ENCODE measurements around the gene BRPF1. TPM values are rescaled to one million over a fixed set of nuclear protein-coding genes. Genes with fewer than 3 reads are reported as not detected.

Gene BRPF1
- polyA plus RNA-seq, 1 donor = 17.6 TPM

DNA sequence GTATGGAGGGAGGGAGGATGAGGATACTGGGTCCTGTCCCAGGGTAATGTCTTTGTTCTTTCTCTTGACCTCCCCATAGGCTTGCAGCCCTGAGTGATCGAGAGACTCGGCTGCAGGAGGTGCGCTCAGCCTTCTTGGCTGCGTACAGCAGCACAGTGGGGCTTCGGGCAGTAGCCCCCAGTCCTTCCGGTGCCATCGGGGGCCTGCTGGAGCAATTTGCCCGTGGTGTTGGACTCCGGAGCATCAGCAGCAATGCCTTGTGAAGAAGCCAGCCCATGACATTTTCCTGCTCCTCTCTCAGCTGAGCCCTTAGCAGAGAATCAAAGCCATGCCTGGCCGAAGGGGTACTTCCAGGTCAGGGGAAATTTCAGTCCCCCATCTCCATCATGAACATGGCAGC lies 29.8 kb upstream of the BRPF1 start:
- Histone ChIP-seq H3K4me1 (ENCODE audit: control insufficient read depth, insufficient read depth, low read length) (peaks cover 10% of the 10 kb centered on the region), H3K27ac (ENCODE audit: low read length) (no peak overlapping the region), H3K36me3 (ENCODE audit: control insufficient read depth, insufficient read depth, low read length) (peaks cover 47% of the 10 kb centered on the region), H3K4me3 (ENCODE audit: low read length) (no peak overlapping the region), H3K9me3 (ENCODE audit: control insufficient read depth, low read depth, low read length) (no peaks in the 10 kb centered on the region), H3K27me3 (ENCODE audit: control insufficient read depth, insufficient read depth, low read length) (peaks cover 19% of the 10 kb centered on the region)
- no CpG with 5 or more reads among the region's 10 CpGs for WGBS (ENCODE audit: insufficient coverage, low lambda C conversion rate)
- no peak for DNase-seq

- WGBS (ENCODE audit: insufficient coverage, low lambda C conversion rate) = 40% methylated on average over 1 of the region's 4 CpGs
- peaks cover 21% of the 10 kb centered on the region for H3K27me3 ChIP-seq (ENCODE audit: control insufficient read depth, insufficient read depth, low read length)
- no peak overlapping the region for H3K4me3 ChIP-seq (ENCODE audit: low read length)
- no peak for DNase-seq
- H3K4me1 ChIP-seq (ENCODE audit: control insufficient read depth, insufficient read depth, low read length) = peaks cover 10% of the 10 kb centered on the region
- no peaks in the 10 kb centered on the region for H3K9me3 ChIP-seq (ENCODE audit: control insufficient read depth, low read depth, low read length)
- H3K27ac ChIP-seq (ENCODE audit: low read length) = no peak overlapping the region
- H3K36me3 ChIP-seq (ENCODE audit: control insufficient read depth, insufficient read depth, low read length) = peaks cover 32% of the 10 kb centered on the region
Observed at GRCh38 chr3:9703240-9703639, 28.3 kb upstream of the BRPF1 start.

DNA sequence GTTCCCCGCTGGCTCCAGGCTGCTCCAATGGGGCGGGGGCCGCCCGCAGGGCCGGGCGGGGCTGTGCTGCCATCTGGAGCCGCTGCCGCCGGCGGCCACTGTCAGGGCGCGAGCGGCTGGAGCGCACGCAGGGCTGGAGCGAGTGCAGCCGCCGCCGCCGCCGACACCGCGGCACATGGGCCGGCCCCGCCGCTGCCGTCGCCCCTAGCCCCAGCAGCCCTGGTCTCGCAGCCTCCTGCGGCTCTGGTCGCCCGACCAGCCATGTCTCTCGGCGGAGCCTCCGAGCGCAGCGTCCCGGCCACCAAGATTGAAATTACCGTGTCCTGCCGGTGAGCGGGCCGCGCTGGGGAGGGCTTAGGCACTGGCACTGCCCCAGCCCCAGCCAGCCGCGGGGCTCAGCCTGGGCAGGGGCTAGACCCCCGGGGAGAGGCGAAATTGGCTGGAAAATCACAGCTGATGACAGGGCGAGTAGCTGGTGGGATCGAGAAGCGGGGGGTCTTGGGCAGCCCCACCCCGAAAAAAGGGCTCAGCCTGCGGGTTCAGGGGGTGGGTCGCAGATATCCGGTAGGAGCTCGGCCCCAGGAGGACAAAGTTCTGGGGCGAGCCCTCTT lies 27.7 kb upstream of the BRPF1 start, which contains the start of gene CPNE9:
Gene CPNE9 (plus strand): TSS at position 98 of the 611 bp plus-strand sequence. CDS start 164 bp downstream, at position 262.
- Histone ChIP-seq H3K4me1 (ENCODE audit: control insufficient read depth, insufficient read depth, low read length) (peaks cover 10% of the 10 kb centered on the region), H3K27ac (ENCODE audit: low read length) (no peak within 1 kb of the TSS), H3K9me3 (ENCODE audit: control insufficient read depth, low read depth, low read length) (no peaks in the 10 kb centered on the region), H3K4me3 (ENCODE audit: low read length) (peak within 1 kb of the TSS; percentile 28), H3K27me3 (ENCODE audit: control insufficient read depth, insufficient read depth, low read length) (peaks cover 21% of the 10 kb centered on the region), H3K36me3 (ENCODE audit: control insufficient read depth, insufficient read depth, low read length) (peaks cover 27% of the 10 kb centered on the region)
- DNase-seq = no peak
- no CpG with 5 or more reads among the region's 56 CpGs for WGBS (ENCODE audit: insufficient coverage, low lambda C conversion rate)

GRCh38 chr3:9704347-9705322 lies 26.9 kb upstream of the BRPF1 start:
- no CpG with 5 or more reads among the region's 62 CpGs for WGBS (ENCODE audit: insufficient coverage, low lambda C conversion rate)
- H3K27me3 ChIP-seq (ENCODE audit: control insufficient read depth, insufficient read depth, low read length) = peaks cover 21% of the 10 kb centered on the region
- peaks cover 21% of the 10 kb centered on the region for H3K36me3 ChIP-seq (ENCODE audit: control insufficient read depth, insufficient read depth, low read length)
- H3K4me1 ChIP-seq (ENCODE audit: control insufficient read depth, insufficient read depth, low read length) = peaks cover 10% of the 10 kb centered on the region
- no peaks in the 10 kb centered on the region for H3K9me3 ChIP-seq (ENCODE audit: control insufficient read depth, low read depth, low read length)
- no peak overlapping the region for H3K27ac ChIP-seq (ENCODE audit: low read length)
- DNase-seq = peak in 1 of 2 donors; percentile 46
- H3K4me3 ChIP-seq (ENCODE audit: low read length) = peak overlapping the region; percentile 28

- no peaks in the 10 kb centered on the region for H3K36me3 ChIP-seq (ENCODE audit: control insufficient read depth, insufficient read depth, low read length)
- no peak overlapping the region for H3K27ac ChIP-seq (ENCODE audit: low read length)
- no peaks in the 10 kb centered on the region for H3K9me3 ChIP-seq (ENCODE audit: control insufficient read depth, low read depth, low read length)
- H3K4me1 ChIP-seq (ENCODE audit: control insufficient read depth, insufficient read depth, low read length) = peaks cover 3% of the 10 kb centered on the region
- DNase-seq = no peak
- peaks cover 9% of the 10 kb centered on the region for H3K27me3 ChIP-seq (ENCODE audit: control insufficient read depth, insufficient read depth, low read length)
- WGBS (ENCODE audit: insufficient coverage, low lambda C conversion rate) = 100% methylated on average over 1 of the region's 3 CpGs
- H3K4me3 ChIP-seq (ENCODE audit: low read length) = no peak overlapping the region
Observed at GRCh38 chr3:9710174-9710739, 21.3 kb upstream of the BRPF1 start.

DNA sequence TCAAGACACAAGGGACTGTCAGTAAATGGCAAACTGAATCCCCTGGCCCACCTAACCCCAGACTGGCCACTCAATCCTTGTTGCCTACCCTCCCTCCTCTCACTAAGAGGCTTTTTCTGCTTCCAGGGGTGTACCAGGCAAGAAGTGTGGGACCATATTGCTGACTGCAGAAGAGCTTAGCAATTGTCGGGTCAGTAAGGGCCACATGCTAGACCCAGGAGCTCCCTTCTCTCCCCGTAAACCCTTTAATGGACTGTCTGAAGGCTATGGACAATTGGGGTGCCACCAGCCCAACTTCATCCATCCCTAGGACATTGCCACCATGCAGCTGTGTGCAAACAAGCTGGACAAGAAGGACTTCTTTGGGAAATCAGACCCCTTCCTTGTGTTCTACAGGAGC lies 19.1 kb upstream of the BRPF1 start:
- Histone ChIP-seq H3K4me3 (ENCODE audit: low read length) (no peak overlapping the region), H3K27me3 (ENCODE audit: control insufficient read depth, insufficient read depth, low read length) (peaks cover 4% of the 10 kb centered on the region), H3K36me3 (ENCODE audit: control insufficient read depth, insufficient read depth, low read length) (no peaks in the 10 kb centered on the region), H3K27ac (ENCODE audit: low read length) (no peak overlapping the region), H3K9me3 (ENCODE audit: control insufficient read depth, low read depth, low read length) (no peaks in the 10 kb centered on the region), H3K4me1 (ENCODE audit: control insufficient read depth, insufficient read depth, low read length) (peaks cover 9% of the 10 kb centered on the region)
- WGBS (ENCODE audit: insufficient coverage, low lambda C conversion rate) = no CpG with 5 or more reads among the region's 2 CpGs
- DNase-seq = no peak

- Histone ChIP-seq H3K4me1 (ENCODE audit: control insufficient read depth, insufficient read depth, low read length) (peaks cover 9% of the 10 kb centered on the region), H3K27ac (ENCODE audit: low read length) (no peak overlapping the region), H3K9me3 (ENCODE audit: control insufficient read depth, low read depth, low read length) (no peaks in the 10 kb centered on the region), H3K27me3 (ENCODE audit: control insufficient read depth, insufficient read depth, low read length) (peaks cover 2% of the 10 kb centered on the region), H3K4me3 (ENCODE audit: low read length) (no peak overlapping the region), H3K36me3 (ENCODE audit: control insufficient read depth, insufficient read depth, low read length) (no peaks in the 10 kb centered on the region)
- DNase-seq = no peak
- WGBS (ENCODE audit: insufficient coverage, low lambda C conversion rate) = 91% methylated on average over 3 of the region's 4 CpGs
Observed at GRCh38 chr3:9713142-9713541, 18.4 kb upstream of the BRPF1 start.

DNA sequence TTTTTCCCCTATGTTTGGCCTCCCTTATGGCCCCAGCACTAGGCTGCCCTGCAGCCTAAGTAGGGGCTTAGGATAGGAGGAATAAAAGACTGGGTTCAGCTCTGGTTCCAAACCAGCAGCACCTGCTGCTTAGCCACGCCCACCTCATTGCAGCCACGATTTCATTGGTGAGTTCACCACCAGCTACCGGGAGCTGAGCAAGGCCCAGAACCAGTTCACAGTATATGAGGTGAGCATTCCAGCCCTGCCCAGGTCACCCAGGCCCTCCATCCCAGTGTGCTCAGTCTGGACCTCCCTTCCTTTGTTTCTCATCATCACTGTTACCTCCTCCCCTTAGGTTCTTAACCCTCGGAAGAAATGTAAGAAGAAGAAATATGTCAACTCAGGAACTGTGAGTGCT lies 16.4 kb upstream of the BRPF1 start:
- peaks cover 9% of the 10 kb centered on the region for H3K4me1 ChIP-seq (ENCODE audit: control insufficient read depth, insufficient read depth, low read length)
- H3K27me3 ChIP-seq (ENCODE audit: control insufficient read depth, insufficient read depth, low read length) = peaks cover 2% of the 10 kb centered on the region
- no CpG with 5 or more reads among the region's 4 CpGs for WGBS (ENCODE audit: insufficient coverage, low lambda C conversion rate)
- H3K9me3 ChIP-seq (ENCODE audit: control insufficient read depth, low read depth, low read length) = no peaks in the 10 kb centered on the region
- no peak overlapping the region for H3K4me3 ChIP-seq (ENCODE audit: low read length)
- peak overlapping the region; percentile 64 for H3K27ac ChIP-seq (ENCODE audit: low read length)
- DNase-seq = peak in 1 of 2 donors; percentile 61
- H3K36me3 ChIP-seq (ENCODE audit: control insufficient read depth, insufficient read depth, low read length) = no peaks in the 10 kb centered on the region

DNA sequence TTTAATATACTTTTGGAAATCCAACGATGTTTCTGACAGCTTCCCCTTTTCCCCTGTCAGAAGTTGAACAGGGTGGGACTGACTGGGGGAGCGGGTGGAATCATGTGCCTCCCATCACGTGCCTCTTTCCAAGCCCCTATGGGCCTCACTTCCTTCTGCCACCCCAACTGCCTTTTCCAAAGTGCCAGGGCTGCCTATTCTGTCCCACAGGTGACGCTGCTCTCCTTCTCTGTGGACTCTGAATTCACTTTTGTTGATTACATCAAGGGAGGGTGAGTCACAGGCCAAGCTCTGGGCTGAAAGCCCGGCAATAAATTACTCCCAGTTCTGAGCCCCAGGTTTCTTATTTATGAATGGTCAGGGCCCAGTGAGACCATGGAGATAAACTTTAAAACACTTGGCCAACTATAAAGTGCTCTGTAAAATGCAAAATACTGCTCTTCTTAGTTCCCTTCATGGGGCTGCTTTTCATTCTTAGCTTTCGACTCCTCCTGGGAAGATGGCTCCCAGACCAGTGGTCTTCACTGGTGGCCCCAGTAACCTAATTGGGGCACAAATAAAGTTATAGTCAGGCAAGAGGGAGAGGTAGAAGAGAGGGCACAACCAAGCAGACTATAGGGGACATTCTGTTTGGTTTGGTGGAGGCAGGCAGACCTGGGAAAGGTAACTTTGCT lies 15.6 kb upstream of the BRPF1 start:
- H3K27ac ChIP-seq (ENCODE audit: low read length) = peak overlapping the region; percentile 64
- no peak overlapping the region for H3K4me3 ChIP-seq (ENCODE audit: low read length)
- no peaks in the 10 kb centered on the region for H3K36me3 ChIP-seq (ENCODE audit: control insufficient read depth, insufficient read depth, low read length)
- peaks cover 9% of the 10 kb centered on the region for H3K4me1 ChIP-seq (ENCODE audit: control insufficient read depth, insufficient read depth, low read length)
- peaks cover 2% of the 10 kb centered on the region for H3K27me3 ChIP-seq (ENCODE audit: control insufficient read depth, insufficient read depth, low read length)
- H3K9me3 ChIP-seq (ENCODE audit: control insufficient read depth, low read depth, low read length) = no peaks in the 10 kb centered on the region
- 60% methylated on average over 1 of the region's 6 CpGs for WGBS (ENCODE audit: insufficient coverage, low lambda C conversion rate)
- peak; percentile 87 to 94 for DNase-seq

Data from large intestine (tissue), 3 donors.